Sigmoid colon (tissue), 7 donors: Measurements from ENCODE around the gene MINDY2. TPM values are rescaled to one million over a fixed set of nuclear protein-coding genes. Genes with fewer than 3 reads are reported as not detected.
A peak's percentile ranks its signal among the peaks of the same experiment; 100 is the strongest.

ENCODE experiments used
- DNase-seq: peaks from one replicate; pipeline ENCODE4 v3.0.0-alpha.2; 2019
- H3K27ac ChIP-seq, 4 donors: fragments of 200-600 bp; sonication (generic); one replicate each; pipeline ENCODE4 v1.5.1; 2016 to 2019; ENCODE audit warnings: mild to moderate bottlenecking in 1 of 4
- H3K27me3 ChIP-seq, 3 donors: fragments of 200-600 bp; sonication (generic); one replicate each; pipeline ENCODE4 v1.5.1; 2019; ENCODE audit warnings: mild to moderate bottlenecking in 1 of 3
- H3K36me3 ChIP-seq, 4 donors: fragments of 200-600 bp; sonication (generic); one replicate each; pipeline ENCODE4 v1.5.1; 2016 to 2019
- H3K4me1 ChIP-seq, 4 donors: fragments of 200-600 bp; sonication (generic); one replicate each; pipeline ENCODE4 v1.5.1; 2017 to 2019
- H3K4me3 ChIP-seq, 4 donors: fragments of 200-600 bp; sonication (generic); one replicate each; pipeline ENCODE4 v1.5.1; 2017 to 2019; ENCODE audit warnings: mild to moderate bottlenecking in 2 of 4, moderate library complexity in 1 of 4
- H3K9me3 ChIP-seq, 4 donors: fragments of 200-600 bp in 3 of 4; sonication (generic) in 3 of 4; one replicate each; pipeline versions ENCODE4 v1.5.1 to v1.6.1; 2013 to 2019
- CTCF ChIP-seq, 4 experiments: fragments of 450-650 bp in 3 of 4; fragments of 200-600 bp in 1 of 4; IDR thresholded peaks; one replicate each; pipeline ENCODE4 v1.5.1; 2016 to 2019; ENCODE audit warnings: antibody characterized with exemption in 4 of 4, mild to moderate bottlenecking in 3 of 4, moderate library complexity in 2 of 4
- EP300 ChIP-seq, 4 donors: sonication (generic); formaldehyde crosslinking; IDR thresholded peaks; one replicate each; pipeline ENCODE4 v1.6.1; 2017; ENCODE audit warnings: antibody characterized with exemption in 4 of 4
- POLR2A ChIP-seq, 2 donors: fragments of 450-650 bp; IDR thresholded peaks; one replicate each; pipeline ENCODE4 v1.6.1; 2016; ENCODE audit warnings: antibody characterized with exemption in 2 of 2, mild to moderate bottlenecking in 2 of 2, moderate library complexity in 2 of 2
- POLR2AphosphoS5 ChIP-seq, 4 donors: sonication (generic); formaldehyde crosslinking; IDR thresholded peaks; one replicate each; pipeline ENCODE4 v1.6.1; 2017; ENCODE audit warnings: antibody characterized with exemption in 4 of 4
- WGBS, 2 donors: extraction: QIAGEN DNeasy Blood & Tissue Kit; methylation state at CpG; one replicate each; pipeline ENCODE4 v1.1.7; 2013; 5-methylcytosine and 5-hydroxymethylcytosine counted together
- intact Hi-C: fragments of 100-400 bp; cut with DNase I; formaldehyde crosslinking; loops from one replicate; pipeline ENCODE4 v1.15.1; 2023
- polyA plus RNA-seq, 3 donors: library from polyadenylated mRNA; stranded (reverse); fragments of 200-250 nt; gene quantifications; one replicate each; pipeline ENCODE4 v1.2.3, GENCODE V29; 2013
- total RNA-seq, 4 donors: library from RNA; depleted of rRNA; stranded (reverse); fragments of >200 nt; gene quantifications; one replicate each; pipeline ENCODE4 v1.1.0, GENCODE V29; 2016
- donor health status: healthy with polysubstance abuse.
- donor health status: Bipolar disorder and iron deficiency.
- donor health status: healthy.

Gene MINDY2
- total RNA-seq = 10 to 100 TPM; 18.0 to 28.5 (median 21.2) TPM
- polyA plus RNA-seq = 1 to 10 TPM; 1.6 to 3.8 (median 1.8) TPM

GRCh38 chr15:58770857-58771620 lies at the start of gene MINDY2:
TSS of gene MINDY2 (plus strand) at chr15:58771302. CDS start at chr15:58771396, 94 bp downstream.
- DNase-seq = peak; percentile 99
- Histone ChIP-seq H3K4me3 (peak within 1 kb of the TSS; percentile 71 to 86 (median 84)), H3K36me3 (no peaks in the 10 kb centered on the region), H3K27ac (peak within 1 kb of the TSS; percentile 93 to 99 (median 96)), H3K4me1 (peaks cover 0 to 42% (median 37%) of the 10 kb centered on the region in 4 donors), H3K27me3 (no peaks in the 10 kb centered on the region), H3K9me3 (no peaks in the 10 kb centered on the region)
- TF ChIP-seq EP300 (IDR thresholded peaks at IDR 0.05) = no peak
- peak; percentile 86 to 98 (median 91) for TF ChIP-seq POLR2AphosphoS5 (IDR thresholded peaks at IDR 0.05)
- peak; percentile 59 to 88 for TF ChIP-seq POLR2A (IDR thresholded peaks at IDR 0.05)
- TF ChIP-seq CTCF (IDR thresholded peaks at IDR 0.05) = peak in 1 of 4 experiments; percentile 33
- intact Hi-C loops = loop anchor here (1.0 to 10.0 kb wide), 3 partner anchors 22 to 604 kb away; partner anchors contain the start of genes ADAM10, MYO1E and SLTM
- WGBS, 2 donors = 0% methylated on average over 75 of the region's 75 CpGs

GRCh38 chr15:58724466-58724865 lies 46.6 kb upstream of the MINDY2 start:
- H3K4me1 ChIP-seq = peaks cover 0 to 30% (median 20%) of the 10 kb centered on the region in 4 donors
- 66 to 79% methylated on average over 1 of the region's 1 CpG for WGBS, 2 donors
- H3K27me3 ChIP-seq = no peaks in the 10 kb centered on the region
- no peak overlapping the region for H3K27ac ChIP-seq
- H3K36me3 ChIP-seq = no peaks in the 10 kb centered on the region
- TF ChIP-seq POLR2A (IDR thresholded peaks at IDR 0.05) (no peak), POLR2AphosphoS5 (IDR thresholded peaks at IDR 0.05) (no peak), EP300 (IDR thresholded peaks at IDR 0.05) (no peak), CTCF (IDR thresholded peaks at IDR 0.05) (no peak)
- H3K4me3 ChIP-seq = no peak overlapping the region
- no peak for DNase-seq
- intact Hi-C loops = no loop called here
- no peaks in the 10 kb centered on the region for H3K9me3 ChIP-seq

GRCh38 chr15:58726867-58727266 lies 44.2 kb upstream of the MINDY2 start:
- WGBS, 2 donors = 88 to 95% methylated on average over 12 of the region's 12 CpGs
- DNase-seq = no peak
- H3K9me3 ChIP-seq = no peaks in the 10 kb centered on the region
- intact Hi-C loops = no loop called here
- TF ChIP-seq CTCF (IDR thresholded peaks at IDR 0.05) = no peak
- no peak for TF ChIP-seq POLR2AphosphoS5 (IDR thresholded peaks at IDR 0.05)
- no peak for TF ChIP-seq EP300 (IDR thresholded peaks at IDR 0.05)
- no peak for TF ChIP-seq POLR2A (IDR thresholded peaks at IDR 0.05)
- H3K4me3 ChIP-seq = no peak overlapping the region
- no peaks in the 10 kb centered on the region for H3K36me3 ChIP-seq
- H3K27me3 ChIP-seq = no peaks in the 10 kb centered on the region
- H3K4me1 ChIP-seq = peaks cover 0 to 49% (median 39%) of the 10 kb centered on the region in 4 donors
- H3K27ac ChIP-seq = no peak overlapping the region

GRCh38 chr15:58731756-58732535 lies 39.2 kb upstream of the MINDY2 start:
- H3K27me3 ChIP-seq = no peaks in the 10 kb centered on the region
- TF ChIP-seq POLR2A (IDR thresholded peaks at IDR 0.05) (no peak), POLR2AphosphoS5 (IDR thresholded peaks at IDR 0.05) (no peak)
- H3K27ac ChIP-seq = peak overlapping the region in 2 of 4 donors; percentile 28 to 35
- no peaks in the 10 kb centered on the region for H3K9me3 ChIP-seq
- WGBS, 2 donors = 83 to 92% methylated on average over 5 of the region's 5 CpGs
- H3K4me3 ChIP-seq = no peak overlapping the region
- intact Hi-C loops = no loop called here
- DNase-seq = no peak
- no peaks in the 10 kb centered on the region for H3K36me3 ChIP-seq
- H3K4me1 ChIP-seq = peaks cover 0 to 31% (median 27%) of the 10 kb centered on the region in 4 donors
